Lower lobe of right lung (tissue), 2 donors: ENCODE results near the gene PPY. TPM values are rescaled to one million over a fixed set of nuclear protein-coding genes. Genes with fewer than 3 reads are reported as not detected.
A peak's percentile ranks its signal among the peaks of the same experiment; 100 is the strongest.

ENCODE experiments used
- ATAC-seq, 2 donors: fragments of 200-7000 bp; cut with Tn5 transposase; one replicate each; pipeline ENCODE4 v1.9.1; 2020 to 2022; ENCODE audit warnings: mild to moderate bottlenecking in 2 of 2, moderate library complexity in 2 of 2
- DNase-seq: peaks from one replicate; pipeline ENCODE4 v3.0.0-alpha.2; 2020
- H3K27ac ChIP-seq: fragments of 200-600 bp; one replicate; pipeline ENCODE4 v1.8.0; 2022
- H3K27me3 ChIP-seq: fragments of 200-600 bp; one replicate; pipeline ENCODE4 v1.8.0; 2022; ENCODE audit warnings: low read depth
- H3K36me3 ChIP-seq: fragments of 200-600 bp; one replicate; pipeline ENCODE4 v1.8.0; 2022; ENCODE audit warnings: mild to moderate bottlenecking
- H3K4me1 ChIP-seq: fragments of 200-600 bp; one replicate; pipeline ENCODE4 v1.8.0; 2022
- H3K4me3 ChIP-seq: fragments of 200-600 bp; one replicate; pipeline ENCODE4 v1.8.0; 2022; ENCODE audit warnings: mild to moderate bottlenecking
- H3K9me3 ChIP-seq: fragments of 200-600 bp; one replicate; pipeline ENCODE4 v1.8.0; 2022
- CTCF ChIP-seq: fragments of 200-600 bp; IDR thresholded peaks from one replicate; pipeline ENCODE4 v1.8.0; 2022; ENCODE audit warnings: antibody characterized with exemption, mild to moderate bottlenecking
- intact Hi-C: fragments of 100-400 bp; cut with DNase I; formaldehyde crosslinking; loops from one replicate; pipeline ENCODE4 v1.11.0; 2022
- long read RNA-seq: library from polyadenylated mRNA; unstranded; transcript quantifications from one replicate; pipeline ENCODE4 v2.0.0, GENCODE V29; 2021
- total RNA-seq: library from RNA; stranded (reverse); fragmentation: NEBNext Ultra II Directional; extraction: Animal tissue kit (Norgen Biotek cat#: 25700); gene quantifications from one replicate; pipeline ENCODE4 v1.2.1, GENCODE V29; 2021
- donor health status: DM: no; HTN: yes; CAD: no; lungs with severe emphysema.

Gene PPY
- not detected for total RNA-seq
- long read RNA-seq: 0 reads

DNA sequence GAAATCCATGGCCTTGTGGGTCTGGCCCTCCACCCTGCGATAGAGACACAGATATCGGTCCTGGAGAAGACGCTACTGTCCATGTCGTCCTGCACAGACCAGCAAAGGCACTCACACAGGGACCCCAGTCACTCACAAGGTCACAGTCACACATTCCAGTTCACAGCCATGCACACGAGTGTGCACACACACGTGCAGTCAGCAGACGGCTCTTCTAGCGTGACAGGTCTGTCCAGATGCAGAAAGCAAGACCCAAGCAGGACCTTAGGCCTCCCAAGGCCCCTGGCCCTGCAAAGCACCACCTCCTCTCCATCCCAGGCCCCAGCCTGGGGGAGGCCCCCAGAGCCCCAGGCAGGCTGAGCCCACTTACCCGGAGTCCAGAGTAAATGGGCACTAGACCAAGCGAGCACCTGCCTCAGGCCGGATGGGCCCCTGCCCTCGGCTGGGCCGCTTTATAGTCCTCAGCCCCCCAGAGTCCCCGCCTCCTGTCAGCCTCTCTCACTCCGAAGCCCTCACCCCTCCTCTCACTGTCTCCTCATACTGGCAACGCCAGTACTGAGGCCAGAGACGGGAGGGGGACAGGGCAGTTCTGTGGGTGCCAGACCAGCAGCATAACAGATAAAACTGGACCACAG, at the start of gene PPY:
PPY (minus strand) TSS at position 426 of the 635 bp plus-strand sequence. CDS start 822 bp downstream, outside the sequence.
- no peak within 1 kb of the TSS for H3K27ac ChIP-seq
- H3K9me3 ChIP-seq: no peaks in the 10 kb centered on the region
- DNase-seq (no peak), ATAC-seq (no peak)
- intact Hi-C loops: loop anchor here (10.0 kb wide), 1 partner anchor 103 kb away; no protein-coding TSS in a partner anchor
- peaks cover 4% of the 10 kb centered on the region for H3K4me1 ChIP-seq
- H3K36me3 ChIP-seq: no peaks in the 10 kb centered on the region
- peaks cover 19% of the 10 kb centered on the region for H3K27me3 ChIP-seq
- no peak within 1 kb of the TSS for H3K4me3 ChIP-seq
- no peak for TF ChIP-seq CTCF

DNA sequence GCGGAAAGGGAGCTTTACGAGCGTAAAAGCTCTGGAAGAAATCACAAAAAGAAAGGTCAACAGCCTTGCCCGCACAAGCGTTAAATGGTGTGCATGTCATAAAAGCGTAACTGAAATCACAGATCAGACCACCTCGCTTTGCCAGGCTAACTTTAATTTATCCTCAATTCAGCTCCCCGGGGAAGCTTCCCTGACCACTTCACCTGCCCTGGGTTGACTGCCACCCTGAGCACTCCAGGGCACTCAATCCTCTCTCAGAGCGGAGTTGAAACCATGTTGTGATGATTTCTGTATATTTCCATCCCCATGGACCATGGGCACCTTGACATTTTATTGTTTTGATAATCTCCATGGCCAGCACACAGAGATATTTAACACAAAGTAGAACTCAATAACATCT, 46.0 kb upstream of the PPY start:
- ATAC-seq: no peak
- no peak for TF ChIP-seq CTCF
- Histone ChIP-seq H3K27me3 (peaks cover 26% of the 10 kb centered on the region), H3K27ac (no peak overlapping the region), H3K9me3 (no peaks in the 10 kb centered on the region), H3K36me3 (no peaks in the 10 kb centered on the region), H3K4me3 (no peak overlapping the region), H3K4me1 (peaks cover 12% of the 10 kb centered on the region)
- no peak for DNase-seq
- intact Hi-C loops: no loop called here

GRCh38 chr17:43987131-43988021, 45.1 kb upstream of the PPY start:
- TF ChIP-seq CTCF: no peak
- intact Hi-C loops: no loop called here
- ATAC-seq: no peak
- Histone ChIP-seq H3K36me3 (no peaks in the 10 kb centered on the region), H3K27me3 (peaks cover 35% of the 10 kb centered on the region), H3K4me3 (no peak overlapping the region), H3K9me3 (no peaks in the 10 kb centered on the region), H3K27ac (no peak overlapping the region), H3K4me1 (peaks cover 14% of the 10 kb centered on the region)
- DNase-seq: no peak

- intact Hi-C loops: no loop called here
- Histone ChIP-seq H3K4me1 (peaks cover 14% of the 10 kb centered on the region), H3K4me3 (no peak overlapping the region), H3K36me3 (no peaks in the 10 kb centered on the region), H3K9me3 (no peaks in the 10 kb centered on the region), H3K27ac (no peak overlapping the region), H3K27me3 (peaks cover 42% of the 10 kb centered on the region)
- no peak for TF ChIP-seq CTCF
- ATAC-seq (no peak), DNase-seq (no peak)
Measured at GRCh38 chr17:43986225-43986981, 44.1 kb upstream of the PPY start.

GRCh38 chr17:43984521-43984920, 42.2 kb upstream of the PPY start:
- no peak for DNase-seq
- H3K36me3 ChIP-seq: no peaks in the 10 kb centered on the region
- no peak overlapping the region for H3K27ac ChIP-seq
- no peaks in the 10 kb centered on the region for H3K9me3 ChIP-seq
- peaks cover 14% of the 10 kb centered on the region for H3K4me1 ChIP-seq
- intact Hi-C loops: no loop called here
- peaks cover 42% of the 10 kb centered on the region for H3K27me3 ChIP-seq
- TF ChIP-seq CTCF: no peak
- H3K4me3 ChIP-seq: peak overlapping the region; percentile 54
- peak in 1 of 2 donors; percentile 64 for ATAC-seq
